ENCODE data around the gene DNLZ.

- TF ChIP-seq SMC3 (conservative IDR thresholded peaks at IDR 0.05; ENCODE audit: poor library complexity) (no peak), MXI1 (conservative IDR thresholded peaks at IDR 0.05; ENCODE audit: poor library complexity, severe bottlenecking) (no peak), REST (IDR thresholded peaks at IDR 0.05; ENCODE audit: borderline replicate concordance) (no peak), EZH2 (IDR thresholded peaks at IDR 0.05; ENCODE audit: borderline replicate concordance, insufficient read depth, low read length, poor library complexity, severe bottlenecking) (no peak), CTCF (IDR thresholded peaks at IDR 0.05; ENCODE audit: poor library complexity, severe bottlenecking) (no peak), POLR2AphosphoS5 (IDR thresholded peaks at IDR 0.05) (no peak), EP300 (conservative IDR thresholded peaks at IDR 0.05; ENCODE audit: poor library complexity, severe bottlenecking) (no peak)
These were observed 32.6 kb upstream of the DNLZ start for GRCh38 chr9:136396219-136396515.

All from neural cell (in vitro differentiated cells).